Left kidney (tissue), 2 donors: Measurements from ENCODE around the gene NKX1-1. TPM values are rescaled to one million over a fixed set of nuclear protein-coding genes. Genes with fewer than 3 reads are reported as not detected.
A peak's percentile ranks its signal among the peaks of the same experiment; 100 is the strongest.

ENCODE experiments used
- DNase-seq: peaks from one replicate; pipeline ENCODE4 v3.0.0-alpha.2; 2013
- polyA plus RNA-seq: library from polyadenylated mRNA; unstranded; fragments of 120-200 nt; gene quantifications from one replicate; pipeline ENCODE4 v1.2.1, GENCODE V29; 2013; ENCODE audit not compliant: insufficient read length

Gene NKX1-1
- polyA plus RNA-seq, 1 donor = not detected

DNA sequence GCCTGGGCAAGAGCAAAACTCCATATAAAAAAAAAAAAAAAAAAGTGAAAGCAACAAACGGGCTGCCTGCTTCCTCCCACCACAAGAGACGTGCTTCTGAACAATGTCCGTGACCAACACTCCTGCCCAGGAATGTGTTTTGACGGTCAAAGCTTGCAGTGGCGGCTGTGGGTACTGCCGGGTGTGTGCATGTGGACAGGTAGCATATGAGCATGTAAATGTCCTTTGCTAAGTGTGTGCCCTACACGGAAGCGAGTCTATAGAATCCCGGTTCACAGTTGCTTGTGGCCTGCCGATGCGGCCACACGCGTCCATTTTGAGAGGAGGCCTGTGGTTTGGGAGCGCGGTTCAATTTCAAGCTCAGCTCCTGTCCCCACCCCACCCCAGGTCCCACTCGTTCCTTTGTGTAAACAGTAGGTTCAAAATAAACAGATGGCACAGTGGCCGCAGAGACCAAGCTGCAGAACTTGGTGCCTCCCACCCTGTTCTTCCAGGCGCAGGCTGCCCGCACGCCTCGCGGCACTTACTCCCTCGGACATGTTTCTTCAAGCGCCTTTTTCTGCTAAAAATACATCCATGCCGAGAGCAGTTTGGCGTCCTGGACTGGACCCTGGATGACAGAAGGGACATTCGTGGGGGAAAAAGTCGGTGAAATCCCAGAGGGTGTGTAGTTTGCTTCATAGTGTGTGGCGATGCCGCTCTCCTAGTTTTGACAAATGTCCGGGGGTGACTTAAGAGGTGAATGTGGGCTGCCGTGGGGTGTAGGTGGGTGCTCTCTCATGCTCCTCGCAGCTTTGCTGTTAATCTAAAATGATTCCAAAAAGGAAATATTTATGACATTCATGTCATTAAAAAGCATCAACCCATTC lies 11.5 kb upstream of the NKX1-1 start:
- DNase-seq = no peak

DNA sequence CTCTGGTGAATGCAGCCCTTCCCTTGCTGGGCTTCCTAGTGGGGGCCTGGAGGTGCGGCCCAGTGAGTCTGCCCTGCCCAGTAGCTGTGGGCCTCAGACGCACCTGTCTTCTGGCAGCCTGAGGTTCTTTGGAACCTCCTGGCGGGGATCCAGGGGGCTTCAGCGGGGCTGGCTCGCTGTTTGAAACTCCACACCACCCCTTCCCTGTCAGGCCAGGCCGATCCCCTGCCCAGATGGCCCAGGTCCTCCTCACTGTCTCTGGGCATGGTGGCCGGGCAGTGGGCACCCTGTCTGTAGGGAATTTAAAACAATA lies 10.7 kb upstream of the NKX1-1 start:
- DNase-seq = no peak

DNA sequence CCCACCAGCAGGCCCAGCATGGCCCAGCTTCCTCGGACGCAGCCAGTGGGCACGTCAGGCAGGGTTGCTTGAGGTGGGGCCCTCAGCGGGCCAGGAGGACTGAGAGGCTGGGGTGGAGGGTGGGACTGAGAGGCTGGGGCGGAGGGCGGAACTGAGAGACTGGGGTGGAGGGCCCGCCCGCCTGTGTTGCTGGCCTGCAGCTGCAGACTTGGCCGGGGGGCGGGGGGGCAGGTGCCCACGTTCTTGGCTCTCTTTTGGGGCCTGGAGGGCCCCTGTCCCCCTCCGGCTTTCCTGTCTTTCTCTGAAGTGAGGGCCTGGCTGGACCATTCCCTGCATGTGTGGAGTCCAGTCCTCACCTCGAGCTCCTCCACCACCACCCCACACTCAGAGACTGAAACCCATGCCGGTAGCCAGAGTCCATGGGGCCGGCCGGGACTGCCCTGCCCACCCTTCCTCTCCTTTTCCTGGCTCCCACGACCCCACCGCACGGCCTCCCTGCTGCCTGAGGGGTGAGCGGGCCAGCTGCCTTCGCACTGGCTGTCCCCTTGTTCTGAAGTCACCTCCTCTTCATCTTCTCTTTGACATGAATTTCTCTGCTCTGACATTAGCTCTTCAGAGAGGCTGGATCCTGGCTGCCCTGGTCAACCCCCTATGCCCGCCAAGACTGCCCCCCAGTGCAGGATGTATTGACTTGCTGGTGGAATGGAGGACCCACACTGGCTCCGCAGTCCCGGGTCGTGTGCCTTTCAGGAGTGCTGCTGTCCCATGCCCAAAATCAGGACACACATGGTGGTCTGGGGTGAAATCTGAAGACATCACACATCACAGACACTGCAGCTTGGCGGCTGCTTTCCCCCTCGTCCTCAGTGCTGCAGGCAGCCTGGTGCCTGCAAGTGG lies 10.1 kb upstream of the NKX1-1 start:
- DNase-seq = no peak

DNA sequence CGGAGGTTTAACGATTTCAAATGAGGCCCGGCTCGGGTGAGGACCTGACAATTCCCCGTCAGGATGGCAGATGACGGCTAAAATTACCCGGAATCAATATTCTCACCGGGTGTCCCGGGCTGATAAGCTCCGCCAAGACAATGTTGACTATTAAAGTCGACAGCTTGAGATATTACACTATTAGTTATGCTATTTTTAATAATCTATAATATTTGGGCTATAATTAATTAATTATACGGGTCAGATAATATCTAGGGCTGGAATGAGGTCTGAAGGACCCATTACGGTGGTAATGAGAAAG lies 9.4 kb upstream of the NKX1-1 start:
- DNase-seq = no peak

GRCh38 chr4:1414831-1415680 lies 8.8 kb upstream of the NKX1-1 start:
- DNase-seq = no peak

- no peak for DNase-seq
Observed at GRCh38 chr4:1413687-1414479, 7.6 kb upstream of the NKX1-1 start.

DNA sequence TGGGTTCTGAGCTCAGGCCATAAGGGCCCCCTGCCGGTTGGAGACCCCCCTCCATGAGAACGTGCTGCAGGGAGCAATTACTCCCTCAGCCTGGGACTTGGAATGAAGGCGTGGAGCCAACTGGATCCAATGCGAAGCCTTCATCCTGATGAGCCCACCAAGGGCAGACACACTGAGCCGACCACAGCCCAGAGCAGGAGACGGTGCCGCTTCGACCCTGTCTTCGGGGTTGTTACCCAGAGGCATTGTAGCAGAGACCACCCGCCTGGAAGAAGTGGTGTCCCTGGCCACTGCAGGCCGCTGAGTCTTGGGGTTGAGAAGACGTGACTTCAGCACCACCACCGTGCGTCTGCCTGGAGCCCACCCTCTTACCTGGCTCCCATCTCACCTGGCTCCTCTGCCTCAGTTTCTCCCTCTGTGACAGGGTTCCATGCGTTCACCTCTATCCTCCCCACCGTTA lies 7.0 kb upstream of the NKX1-1 start:
- no peak for DNase-seq

DNA sequence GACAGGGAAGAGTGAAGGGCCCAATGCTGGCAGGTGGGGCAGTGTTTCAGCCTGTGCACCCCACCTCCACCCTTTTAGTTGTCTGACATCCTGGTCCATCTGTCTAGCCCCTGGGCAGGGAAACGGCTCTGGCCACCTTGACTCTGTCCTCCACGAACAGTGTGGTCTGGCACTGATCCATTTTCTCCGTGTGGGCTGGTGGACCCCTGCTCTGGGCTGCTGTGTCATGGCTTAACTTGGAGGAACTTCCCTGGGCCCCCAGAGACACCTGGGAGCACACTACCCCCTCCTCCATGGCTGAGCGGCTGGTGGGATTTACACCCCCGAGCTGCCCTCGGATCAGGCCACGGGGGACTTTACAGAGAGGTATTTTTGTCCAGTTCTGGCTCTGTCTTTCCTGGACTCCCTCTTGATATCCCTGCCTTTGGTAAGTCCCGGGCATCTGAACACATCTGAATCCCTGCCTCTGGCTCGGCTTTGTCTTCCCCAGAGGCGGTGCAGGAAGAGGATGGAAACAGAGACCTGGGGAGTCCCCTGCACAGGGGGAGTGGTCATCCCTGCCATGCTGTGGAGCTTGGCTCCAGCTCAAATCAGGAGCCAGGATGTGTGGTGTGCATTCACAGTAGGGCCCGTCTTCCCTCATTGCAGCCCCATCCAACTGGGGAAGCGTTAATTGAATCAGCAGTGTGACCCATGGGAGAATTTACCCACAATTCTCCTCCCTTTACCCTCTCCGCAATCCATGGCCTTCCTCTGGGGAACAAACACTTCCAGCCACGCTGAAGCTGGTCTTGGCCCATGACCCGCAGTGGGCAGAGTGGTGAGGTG lies 6.3 kb upstream of the NKX1-1 start:
- DNase-seq = no peak

GRCh38 chr4:1411436-1412375 lies 5.5 kb upstream of the NKX1-1 start:
- DNase-seq = no peak

DNA sequence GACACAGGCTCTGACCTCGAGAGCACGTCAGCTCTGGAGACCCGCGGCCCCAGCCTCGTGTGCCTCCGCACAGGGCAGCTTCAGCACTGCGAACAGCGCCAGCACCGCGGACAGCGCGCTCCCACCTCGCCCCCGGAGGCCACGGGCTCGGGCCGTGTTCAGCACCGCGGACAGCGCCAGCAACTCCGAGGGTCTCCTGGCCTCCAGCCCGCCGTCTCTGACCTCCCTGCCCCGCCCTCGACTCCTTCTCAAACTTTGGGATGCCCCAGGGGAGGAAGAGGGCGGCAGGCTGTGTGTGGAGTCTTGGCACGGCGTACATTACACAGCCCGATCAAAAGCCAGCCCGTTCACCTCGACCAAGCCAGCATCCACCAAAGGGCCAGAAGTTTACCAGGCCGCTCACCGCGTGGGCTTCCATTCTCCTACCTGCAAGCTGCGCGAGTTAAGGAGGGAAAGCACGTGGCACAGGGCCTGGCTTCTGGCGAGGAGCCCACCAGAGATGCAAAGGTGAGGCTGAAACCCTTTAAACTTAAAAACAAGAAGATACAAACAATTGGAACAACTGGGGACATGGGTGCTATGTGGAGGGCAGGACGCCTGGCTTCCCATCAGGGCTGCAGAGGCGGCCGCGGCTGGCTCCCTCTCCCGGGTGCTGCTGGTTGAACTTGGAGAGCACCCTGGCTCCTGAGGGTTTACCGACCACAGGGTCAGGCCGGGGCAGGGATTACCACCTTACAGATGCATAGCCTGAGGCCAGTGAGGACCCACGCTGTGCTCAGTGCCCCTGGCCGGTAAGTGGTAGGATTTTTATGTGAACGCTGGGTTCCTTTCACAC lies 4.5 kb upstream of the NKX1-1 start:
- DNase-seq = peak; percentile 70

DNA sequence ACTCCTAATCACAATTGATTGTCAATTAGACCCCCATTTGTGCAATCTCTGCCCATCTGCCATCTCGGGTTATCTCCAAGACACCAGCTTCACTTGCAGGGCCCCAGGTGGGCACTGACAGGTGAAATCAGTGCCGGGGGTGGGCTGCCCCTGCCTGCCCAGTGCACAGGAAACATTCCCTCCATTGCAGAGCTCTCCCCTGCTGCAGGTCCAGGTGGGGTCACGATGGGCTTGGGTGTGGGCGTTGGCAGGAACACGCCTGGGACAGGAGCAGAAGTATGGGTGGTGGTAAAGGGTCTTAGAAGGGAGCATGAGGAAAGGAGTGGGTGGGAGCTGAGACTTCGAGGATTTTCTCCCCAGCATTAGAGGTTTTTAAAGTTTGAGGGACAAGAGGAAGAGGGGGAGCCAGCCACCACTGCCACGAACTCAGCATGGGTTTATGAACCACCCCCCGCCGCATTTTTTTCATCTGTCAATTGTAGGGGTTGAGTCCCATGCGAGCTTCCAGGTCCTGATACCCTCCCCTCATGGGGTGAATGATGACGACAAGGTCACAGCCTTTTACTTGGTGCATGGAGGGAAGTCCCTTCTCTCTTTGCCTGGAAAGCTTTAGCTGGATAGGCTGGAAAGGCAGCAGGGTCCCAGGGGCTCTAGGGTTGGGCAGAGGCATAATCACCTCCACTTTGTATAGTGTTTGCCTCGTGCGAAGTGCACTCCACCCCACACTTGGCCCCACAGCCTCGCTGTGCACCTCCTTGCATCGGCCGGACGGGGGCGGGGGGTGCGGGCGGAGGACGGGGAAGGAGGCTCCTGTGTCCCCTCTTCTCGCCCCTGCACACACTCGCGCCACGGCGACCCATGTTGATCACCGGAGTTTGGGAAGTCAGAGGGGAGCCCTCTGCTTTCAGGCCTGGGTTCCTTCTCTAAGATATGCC lies 3.5 kb upstream of the NKX1-1 start:
- DNase-seq = no peak

DNA sequence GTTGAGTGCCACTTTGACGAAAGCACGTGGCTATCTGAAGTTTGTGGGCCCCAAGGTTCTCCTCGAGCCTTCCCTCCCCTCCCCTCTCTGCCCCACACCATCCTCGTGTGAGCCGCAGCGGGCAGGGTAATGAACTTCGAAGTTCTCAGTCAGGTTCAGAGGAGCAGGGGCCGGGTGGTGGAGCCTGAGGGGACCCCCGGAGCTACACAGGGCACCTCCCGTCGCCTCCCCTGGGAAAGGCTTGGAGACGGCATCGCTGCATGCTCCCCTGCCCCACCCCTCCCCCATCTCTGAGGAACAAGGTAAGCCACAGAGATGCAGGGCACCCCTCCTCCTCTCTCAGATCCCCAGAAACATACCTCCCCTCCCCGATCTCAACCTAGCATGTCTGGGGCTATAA lies 2.8 kb upstream of the NKX1-1 start:
- DNase-seq = no peak

DNA sequence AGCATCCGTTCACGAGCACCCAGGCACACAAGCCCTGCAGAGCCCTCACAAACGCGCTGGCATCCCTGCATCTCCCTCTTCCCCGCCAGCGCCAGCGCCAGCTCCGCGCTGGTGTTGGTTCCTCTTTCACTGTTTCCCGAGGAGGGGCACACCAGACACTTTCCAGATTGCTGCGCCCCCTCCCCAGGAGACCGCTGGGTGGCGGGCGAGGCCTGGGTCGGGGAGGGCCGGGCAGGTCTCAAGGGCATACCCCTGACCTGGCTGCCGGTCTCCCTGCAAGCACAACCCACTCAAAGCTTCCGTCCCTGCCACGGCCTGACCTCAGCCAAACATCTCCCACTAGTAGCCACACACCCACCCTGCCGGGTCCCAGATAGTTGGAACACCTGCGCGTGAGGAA lies 2.2 kb upstream of the NKX1-1 start:
- no peak for DNase-seq

DNA sequence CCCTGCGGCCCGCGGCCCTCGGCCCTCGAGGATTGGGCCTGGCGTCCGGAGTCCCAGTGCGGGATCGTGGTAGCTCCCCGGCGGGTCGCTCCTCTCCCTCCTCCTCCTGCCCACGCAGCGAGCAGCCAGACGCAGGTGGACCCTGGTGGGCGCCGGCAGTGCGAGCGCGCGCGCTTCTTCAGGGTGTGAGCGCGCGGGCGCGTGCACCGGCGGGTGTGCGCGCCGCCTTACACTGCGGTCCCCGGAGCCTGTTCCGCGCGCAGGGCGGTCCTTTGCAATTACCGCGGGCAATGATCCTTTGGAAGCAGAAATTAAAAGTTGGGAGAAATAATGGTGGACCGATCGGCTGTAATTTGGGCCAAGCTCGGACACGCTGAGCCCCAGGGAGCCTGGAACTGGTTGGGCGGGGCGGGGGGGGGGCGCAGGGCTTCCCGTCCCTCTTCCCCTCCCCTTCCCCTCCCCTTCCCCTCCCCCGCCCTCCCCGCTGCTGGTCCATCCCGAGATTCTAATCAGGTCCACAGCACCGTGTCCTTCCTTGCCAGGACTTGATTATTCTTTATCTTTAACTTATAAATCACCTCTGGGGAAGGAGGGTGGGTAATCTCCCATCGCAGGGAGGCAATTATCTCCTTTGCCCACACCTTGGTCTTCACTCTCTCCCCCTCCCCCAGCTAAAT lies 1.6 kb upstream of the NKX1-1 start:
- DNase-seq = no peak

- DNase-seq = no peak
Observed at GRCh38 chr4:1406981-1407656, 877 bp upstream of the NKX1-1 start.
